ENCODE measurements around the gene NR3C2. TPM values are rescaled to one million over a fixed set of nuclear protein-coding genes. Genes with fewer than 3 reads are reported as not detected.

The NR3C2 gene
- total RNA-seq, 1 experiment from 2014 or later = 0.16 TPM

- DNase-seq = no peak
- Histone ChIP-seq H3K4me3 (ENCODE audit: low read depth, low read length) (no peak overlapping the region), H3K4me1 (no peaks in the 10 kb centered on the region), H3K27me3 (replicated peaks; ENCODE audit: control insufficient read depth, insufficient read depth, low read length) (no peaks in the 10 kb centered on the region; the same call in 1 of the 2 replicates), H3K9me3 (no peaks in the 10 kb centered on the region), H3K36me3 (ENCODE audit: control insufficient read depth, insufficient read depth, low read length) (no peaks in the 10 kb centered on the region)
- no peaks in the 10 kb centered on the region for H3K4me1 Mint-ChIP-seq (ENCODE audit: low read depth, unreplicated experiment)
- no peak overlapping the region for H3K4me3 Mint-ChIP-seq (ENCODE audit: unreplicated experiment)
- no peak overlapping the region for H3K27ac Mint-ChIP-seq (ENCODE audit: unreplicated experiment)
- intact Hi-C loops (cut with micrococcal nuclease; ENCODE audit: unreplicated experiment) = no loop called here
- no peaks in the 10 kb centered on the region for H3K36me3 Mint-ChIP-seq (ENCODE audit: insufficient read depth, unreplicated experiment)
- ChIA-PET CTCF (no interaction called here), POLR2A (no interaction called here)
- TF ChIP-seq CTCF (IDR thresholded peaks at IDR 0.05; ENCODE audit: insufficient read depth in 1 of 2, low read depth in 1 of 2, low read length in 1 of 2, severe bottlenecking in 1 of 2, unreplicated experiment in 1 of 2) = no peak
- no TSS peak for BruUV-seq (replicated peaks)
- peaks cover 7% of the 10 kb centered on the region for H3K27me3 Mint-ChIP-seq (ENCODE audit: insufficient read depth, unreplicated experiment)
- no peaks in the 10 kb centered on the region for H3K9me3 Mint-ChIP-seq (ENCODE audit: unreplicated experiment)
These were observed 11.6 kb upstream of the NR3C2 start for GRCh38 chr4:148453833-148454232.

GRCh38 chr4:148452970-148453369, 10.8 kb upstream of the NR3C2 start:
- Histone ChIP-seq H3K9me3 (no peaks in the 10 kb centered on the region), H3K4me1 (no peaks in the 10 kb centered on the region), H3K4me3 (ENCODE audit: low read depth, low read length) (no peak overlapping the region), H3K36me3 (ENCODE audit: control insufficient read depth, insufficient read depth, low read length) (no peaks in the 10 kb centered on the region), H3K27me3 (replicated peaks; ENCODE audit: control insufficient read depth, insufficient read depth, low read length) (no peaks in the 10 kb centered on the region; the same call in 1 of the 2 replicates)
- Mint-ChIP-seq H3K27ac (ENCODE audit: unreplicated experiment) (no peak overlapping the region), H3K4me1 (ENCODE audit: low read depth, unreplicated experiment) (no peaks in the 10 kb centered on the region), H3K27me3 (ENCODE audit: insufficient read depth, unreplicated experiment) (peaks cover 7% of the 10 kb centered on the region), H3K4me3 (ENCODE audit: unreplicated experiment) (no peak overlapping the region), H3K36me3 (ENCODE audit: insufficient read depth, unreplicated experiment) (no peaks in the 10 kb centered on the region), H3K9me3 (ENCODE audit: unreplicated experiment) (no peaks in the 10 kb centered on the region)
- intact Hi-C loops (cut with micrococcal nuclease; ENCODE audit: unreplicated experiment) = no loop called here
- ChIA-PET POLR2A (no interaction called here), CTCF (no interaction called here)
- no peak for DNase-seq
- BruUV-seq (replicated peaks) = no TSS peak
- TF ChIP-seq CTCF (IDR thresholded peaks at IDR 0.05; ENCODE audit: insufficient read depth in 1 of 2, low read depth in 1 of 2, low read length in 1 of 2, severe bottlenecking in 1 of 2, unreplicated experiment in 1 of 2) = no peak

GRCh38 chr4:148449921-148450320, 7.7 kb upstream of the NR3C2 start:
- Mint-ChIP-seq H3K27ac (ENCODE audit: unreplicated experiment) (no peak overlapping the region), H3K4me1 (ENCODE audit: low read depth, unreplicated experiment) (no peaks in the 10 kb centered on the region), H3K36me3 (ENCODE audit: insufficient read depth, unreplicated experiment) (no peaks in the 10 kb centered on the region), H3K27me3 (ENCODE audit: insufficient read depth, unreplicated experiment) (peaks cover 9% of the 10 kb centered on the region), H3K9me3 (ENCODE audit: unreplicated experiment) (no peaks in the 10 kb centered on the region), H3K4me3 (ENCODE audit: unreplicated experiment) (no peak overlapping the region)
- POLR2A ChIA-PET = no interaction called here
- no peaks in the 10 kb centered on the region; the same call in 1 of the 2 replicates for H3K27me3 ChIP-seq (replicated peaks; ENCODE audit: control insufficient read depth, insufficient read depth, low read length)
- no peaks in the 10 kb centered on the region for H3K4me1 ChIP-seq
- intact Hi-C loops (cut with micrococcal nuclease; ENCODE audit: unreplicated experiment) = loop anchor here (10.0 kb wide), 2 partner anchors 345 to 815 kb away; no protein-coding TSS in a partner anchor
- H3K36me3 ChIP-seq (ENCODE audit: control insufficient read depth, insufficient read depth, low read length) = no peaks in the 10 kb centered on the region
- no TSS peak for BruUV-seq (replicated peaks)
- H3K9me3 ChIP-seq = no peaks in the 10 kb centered on the region
- no peak for DNase-seq
- H3K4me3 ChIP-seq (ENCODE audit: low read depth, low read length) = no peak overlapping the region
- TF ChIP-seq CTCF (IDR thresholded peaks at IDR 0.05; ENCODE audit: insufficient read depth in 1 of 2, low read depth in 1 of 2, low read length in 1 of 2, severe bottlenecking in 1 of 2, unreplicated experiment in 1 of 2) = no peak
- CTCF ChIA-PET = no interaction called here
